ENCODE data around the gene WDR64. TPM values are rescaled to one million over a fixed set of nuclear protein-coding genes. Genes with fewer than 3 reads are reported as not detected.

Gene WDR64
- total RNA-seq, 1 donor from 2014 or later: not detected

- Histone ChIP-seq H3K9me3 (no peaks in the 10 kb centered on the region), H3K27ac (no peak overlapping the region), H3K4me1 (no peaks in the 10 kb centered on the region), H3K4me3 (no peak overlapping the region), H3K27me3 (no peaks in the 10 kb centered on the region), H3K36me3 (no peaks in the 10 kb centered on the region)
- no peak for DNase-seq (ENCODE audit: extremely low spot score in 2 of 2)
- no peak for TF ChIP-seq CTCF (IDR thresholded peaks at IDR 0.05)
- no peak for TF ChIP-seq POLR2AphosphoS5 (IDR thresholded peaks at IDR 0.05; ENCODE audit: insufficient read depth in 1 of 2, low read depth in 1 of 2)
- TF ChIP-seq POLR2A (IDR thresholded peaks at IDR 0.05): no peak
- intact Hi-C loops (cut with DNase I): no loop called here
These were observed 43.6 kb upstream of the WDR64 start for GRCh38 chr1:241608379-241609033.

GRCh38 chr1:241610056-241610815 is 41.8 kb upstream of the WDR64 start:
- Histone ChIP-seq H3K36me3 (no peaks in the 10 kb centered on the region), H3K27ac (no peak overlapping the region), H3K27me3 (no peaks in the 10 kb centered on the region), H3K9me3 (no peaks in the 10 kb centered on the region), H3K4me3 (no peak overlapping the region), H3K4me1 (no peaks in the 10 kb centered on the region)
- DNase-seq (ENCODE audit: extremely low spot score in 2 of 2): no peak
- intact Hi-C loops (cut with DNase I): loop anchor here (10.0 kb wide), 1 partner anchor 235 kb away; the partner anchor contains the start of gene EXO1
- TF ChIP-seq CTCF (IDR thresholded peaks at IDR 0.05) (no peak), POLR2AphosphoS5 (IDR thresholded peaks at IDR 0.05; ENCODE audit: insufficient read depth in 1 of 2, low read depth in 1 of 2) (no peak)

DNA sequence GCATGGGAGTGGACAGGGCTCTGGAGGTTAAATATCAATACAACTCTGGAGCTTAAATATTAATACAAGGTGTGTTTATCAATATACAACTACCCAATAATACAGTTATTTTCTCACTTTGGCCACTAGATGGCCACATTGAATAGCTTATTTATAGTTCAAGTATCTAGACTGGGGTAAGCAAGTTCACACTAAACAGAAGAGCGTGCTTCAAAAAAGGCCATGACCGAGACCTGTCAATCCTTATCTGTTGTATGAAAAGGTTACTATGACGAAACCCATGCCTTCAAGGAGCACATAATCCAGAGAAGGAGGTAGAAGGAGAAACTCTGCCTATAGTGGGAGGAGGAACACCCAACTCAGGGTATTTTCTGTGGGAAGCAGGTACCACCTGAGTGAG is 41.0 kb upstream of the WDR64 start:
- DNase-seq (ENCODE audit: extremely low spot score in 2 of 2): no peak
- no peaks in the 10 kb centered on the region for H3K36me3 ChIP-seq
- no peaks in the 10 kb centered on the region for H3K9me3 ChIP-seq
- intact Hi-C loops (cut with DNase I): loop anchor here (10.0 kb wide), 1 partner anchor 234 kb away; the partner anchor contains the start of gene EXO1
- H3K4me1 ChIP-seq: no peaks in the 10 kb centered on the region
- H3K4me3 ChIP-seq: no peak overlapping the region
- H3K27ac ChIP-seq: no peak overlapping the region
- H3K27me3 ChIP-seq: no peaks in the 10 kb centered on the region
- TF ChIP-seq CTCF (IDR thresholded peaks at IDR 0.05): peak; percentile 71 to 73 (median 73)
- TF ChIP-seq POLR2A (IDR thresholded peaks at IDR 0.05): no peak

GRCh38 chr1:241611736-241612135 is 40.3 kb upstream of the WDR64 start:
- H3K4me3 ChIP-seq: no peak overlapping the region
- no peaks in the 10 kb centered on the region for H3K4me1 ChIP-seq
- TF ChIP-seq POLR2AphosphoS5 (IDR thresholded peaks at IDR 0.05; ENCODE audit: insufficient read depth in 1 of 2, low read depth in 1 of 2): no peak
- no peak for TF ChIP-seq POLR2A (IDR thresholded peaks at IDR 0.05)
- no peak for TF ChIP-seq CTCF (IDR thresholded peaks at IDR 0.05)
- H3K27me3 ChIP-seq: no peaks in the 10 kb centered on the region
- H3K9me3 ChIP-seq: no peaks in the 10 kb centered on the region
- no peaks in the 10 kb centered on the region for H3K36me3 ChIP-seq
- intact Hi-C loops (cut with DNase I): loop anchor here (10.0 kb wide), 1 partner anchor 233 kb away; the partner anchor contains the start of gene EXO1
- DNase-seq (ENCODE audit: extremely low spot score in 2 of 2): no peak
- H3K27ac ChIP-seq: peak overlapping the region; percentile 66
